BLaER1 treated with 17β-estradiol and CSF1 and Interleukin-3, amounts not matched to agents 10 nM and 100 nM (cell line): ENCODE measurements around the gene GNPTAB.
A peak's percentile ranks its signal among the peaks of the same experiment; 100 is the strongest.

Experiments
- H3K27ac ChIP-seq, 11 experiments: shearing (Covaris generic); formaldehyde crosslinking; 2 replicates each; pipeline ENCODE4 v1.8.1; 2022
- H3K27me3 ChIP-seq, 11 experiments: shearing (Covaris generic); formaldehyde crosslinking; 2 replicates each; pipeline ENCODE4 v1.8.1; 2022
- H3K36me3 ChIP-seq, 11 experiments: shearing (Covaris generic); formaldehyde crosslinking; 2 replicates each; pipeline ENCODE4 v1.8.1; 2022
- H3K4me1 ChIP-seq, 10 experiments: shearing (Covaris generic); formaldehyde crosslinking; 2 replicates each; pipeline ENCODE4 v1.8.1; 2022
- H3K4me2 ChIP-seq, 11 experiments: shearing (Covaris generic); formaldehyde crosslinking; 2 replicates each; pipeline ENCODE4 v1.8.1; 2022
- H3K4me3 ChIP-seq, 10 experiments: shearing (Covaris generic); formaldehyde crosslinking; 2 replicates each; pipeline ENCODE4 v1.8.1; 2022
- H3K9ac ChIP-seq, 11 experiments: shearing (Covaris generic); formaldehyde crosslinking; 2 replicates each; pipeline ENCODE4 v1.8.1; 2022
- H3K9me3 ChIP-seq, 11 experiments: shearing (Covaris generic); formaldehyde crosslinking; replicated peaks in 1 of 11; 2 replicates each; pipeline ENCODE4 v1.8.1; 2022
- H4K20me1 ChIP-seq, 11 experiments: shearing (Covaris generic); formaldehyde crosslinking; 2 replicates each; pipeline ENCODE4 v1.8.1; 2022
- Cebpa-rat ChIP-seq, 11 experiments: shearing (Covaris generic); IDR thresholded peaks; 2 replicates each; pipeline ENCODE4 v1.8.1; 2022

GNPTAB gene

DNA sequence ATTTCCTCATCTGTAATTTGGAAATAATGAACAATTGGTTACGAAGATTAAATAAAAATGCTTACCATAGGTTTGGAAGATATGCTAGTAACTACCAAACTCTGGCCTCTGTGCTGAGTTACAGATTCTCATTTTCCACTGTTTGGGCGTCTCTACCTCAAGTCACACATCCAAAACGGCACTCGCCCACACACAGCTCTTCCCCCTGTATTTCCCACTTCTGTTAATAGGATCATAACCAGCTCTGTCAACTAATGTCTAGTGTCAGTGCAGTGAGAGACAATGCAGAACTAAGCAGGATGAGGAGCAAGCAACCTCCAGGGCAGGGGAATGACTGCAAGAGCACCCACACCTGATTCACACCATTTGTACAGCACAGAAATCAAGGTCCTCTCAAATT is 80.6 kb downstream of the GNPTAB start:
- Histone ChIP-seq H3K27me3 (no peaks in the 10 kb centered on the region), H4K20me1 (0 out of 22 replicates have a peak, but pooled peaks cover 0 to 5% (median 0%) of the 10 kb centered on the region in 11 experiments), H3K9me3 (no peaks in the 10 kb centered on the region), H3K4me1 (peaks cover 5 to 50% (median 9%) of the 10 kb centered on the region in 10 experiments; a peak in 17 of 20 replicates), H3K9ac (no peak overlapping the region), H3K4me3 (no peak overlapping the region), H3K4me2 (peak overlapping the region in 1 of 11 experiments; percentile 22; a peak in 1 of 22 replicates), H3K36me3 (peaks cover 45 to 100% (median 88%) of the 10 kb centered on the region in 11 experiments), H3K27ac (peak overlapping the region in 1 of 11 experiments; percentile 7; a peak in 1 of 22 replicates)
- TF ChIP-seq Cebpa-rat (IDR thresholded peaks at IDR 0.05) = no peak

DNA sequence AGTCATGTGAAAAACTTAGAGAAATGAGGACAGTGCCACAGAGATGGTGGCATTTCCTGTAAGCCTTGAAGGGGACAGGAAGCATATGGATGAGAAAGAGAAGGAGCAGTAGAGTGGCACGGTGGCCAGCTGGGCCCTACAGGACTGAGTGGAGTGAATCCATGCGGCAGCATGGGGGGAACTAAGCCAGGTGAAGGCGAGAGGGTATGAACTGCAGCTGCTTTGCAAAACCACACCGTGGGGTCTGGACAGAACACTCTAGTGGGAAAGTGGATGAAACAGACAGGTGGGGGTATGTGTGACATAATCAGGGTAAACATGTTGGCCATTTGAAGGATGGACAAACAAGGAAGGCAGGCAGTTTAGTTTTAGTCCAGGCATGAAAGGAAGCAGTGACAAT is 81.1 kb downstream of the GNPTAB start:
- Histone ChIP-seq H3K4me3 (no peak overlapping the region), H3K4me2 (peak overlapping the region in 8 of 11 experiments; percentile 10 to 42 (median 15); a peak in 7 of 22 replicates), H3K27ac (peak overlapping the region in 1 of 11 experiments; percentile 7; a peak in 1 of 22 replicates), H3K9ac (no peak overlapping the region), H3K4me1 (peaks cover 6 to 45% (median 11%) of the 10 kb centered on the region in 10 experiments; a peak in 17 of 20 replicates), H4K20me1 (0 out of 22 replicates have a peak, but pooled peaks cover 0 to 5% (median 0%) of the 10 kb centered on the region in 11 experiments), H3K9me3 (no peaks in the 10 kb centered on the region), H3K27me3 (no peaks in the 10 kb centered on the region), H3K36me3 (peaks cover 48 to 100% (median 89%) of the 10 kb centered on the region in 11 experiments)
- TF ChIP-seq Cebpa-rat (IDR thresholded peaks at IDR 0.05) = no peak

DNA sequence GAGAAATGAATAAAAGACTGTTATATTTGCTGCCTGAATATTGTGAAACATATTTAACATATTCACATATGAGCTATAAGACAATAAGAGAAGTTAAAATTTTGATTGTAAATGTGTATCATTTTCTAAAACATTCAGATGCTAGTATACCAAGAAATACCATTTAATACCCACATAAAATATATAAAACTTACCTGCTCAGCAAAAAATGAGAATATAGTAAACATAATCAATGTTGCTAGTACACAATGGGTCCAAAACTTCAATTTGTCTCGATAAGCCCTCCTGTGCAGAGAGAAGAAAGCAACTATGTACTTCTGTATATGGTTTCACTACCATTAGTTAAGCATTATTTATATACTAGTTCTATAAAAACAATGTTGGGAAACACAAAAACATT is 81.9 kb downstream of the GNPTAB start:
- no peak overlapping the region for H3K4me3 ChIP-seq
- no peak overlapping the region for H3K27ac ChIP-seq
- H3K27me3 ChIP-seq = no peaks in the 10 kb centered on the region
- no peak overlapping the region for H3K9ac ChIP-seq
- no peaks in the 10 kb centered on the region for H3K9me3 ChIP-seq
- H3K4me1 ChIP-seq = peaks cover 13 to 45% (median 18%) of the 10 kb centered on the region in 10 experiments
- H4K20me1 ChIP-seq = 0 out of 22 replicates have a peak, but pooled peaks cover 0 to 5% (median 0%) of the 10 kb centered on the region in 11 experiments
- H3K36me3 ChIP-seq = peaks cover 50 to 99% (median 94%) of the 10 kb centered on the region in 11 experiments
- no peak for TF ChIP-seq Cebpa-rat (IDR thresholded peaks at IDR 0.05)
- H3K4me2 ChIP-seq = no peak overlapping the region

DNA sequence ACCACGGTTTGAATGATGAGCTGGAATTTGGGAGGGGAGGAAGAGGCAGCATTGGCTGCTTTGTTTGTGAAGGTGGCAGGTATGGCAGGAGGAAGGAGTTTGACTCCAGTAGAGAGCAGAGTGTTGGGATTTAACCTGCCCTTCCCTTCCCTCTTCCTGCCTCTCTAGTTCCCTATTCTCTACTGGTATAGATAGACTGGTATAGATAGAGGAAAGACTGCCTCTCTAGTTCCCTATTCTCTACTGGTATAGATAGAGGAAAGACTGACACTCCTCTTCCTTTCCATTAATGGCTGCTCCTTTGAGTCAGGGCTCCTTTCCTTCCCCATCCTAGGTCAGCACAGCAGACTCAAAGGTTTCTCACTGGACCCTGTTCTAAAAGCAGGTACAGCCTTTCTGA is 83.1 kb downstream of the GNPTAB start:
- H3K27me3 ChIP-seq = no peaks in the 10 kb centered on the region
- H4K20me1 ChIP-seq = 0 out of 22 replicates have a peak, but pooled peaks cover 0 to 5% (median 0%) of the 10 kb centered on the region in 11 experiments
- H3K27ac ChIP-seq = no peak overlapping the region
- peak overlapping the region in 4 of 11 experiments; percentile 0 to 61 (median 31); a peak in 8 of 22 replicates for H3K4me2 ChIP-seq
- no peak overlapping the region for H3K9ac ChIP-seq
- no peaks in the 10 kb centered on the region for H3K9me3 ChIP-seq
- no peak for TF ChIP-seq Cebpa-rat (IDR thresholded peaks at IDR 0.05)
- peaks cover 43 to 99% (median 86%) of the 10 kb centered on the region in 11 experiments for H3K36me3 ChIP-seq
- peaks cover 25 to 47% (median 30%) of the 10 kb centered on the region in 10 experiments for H3K4me1 ChIP-seq
- H3K4me3 ChIP-seq = no peak overlapping the region

DNA sequence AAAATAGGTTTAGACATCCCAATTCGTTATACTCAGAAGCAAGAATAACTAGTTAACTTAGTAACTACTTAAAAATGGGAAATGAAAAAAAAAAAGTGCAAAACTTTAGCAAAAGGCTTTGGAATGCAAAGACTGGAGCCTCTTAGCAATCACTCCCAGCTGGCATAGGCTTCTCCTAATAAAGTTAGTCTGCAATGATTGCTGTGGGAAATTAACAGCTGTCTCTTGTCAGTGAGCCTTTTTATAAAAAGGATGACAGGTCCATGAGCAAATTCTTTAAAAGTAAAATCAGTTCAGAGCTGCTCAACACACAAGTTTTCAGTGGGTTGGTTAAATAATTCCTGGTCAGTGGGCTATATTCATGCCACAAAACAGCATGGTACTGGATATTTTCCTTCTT is 84.1 kb downstream of the GNPTAB start:
- Histone ChIP-seq H3K4me3 (no peak overlapping the region), H3K4me1 (peaks cover 31 to 47% (median 39%) of the 10 kb centered on the region in 10 experiments), H3K9ac (no peak overlapping the region), H3K36me3 (peaks cover 35 to 95% (median 76%) of the 10 kb centered on the region in 11 experiments), H3K27me3 (no peaks in the 10 kb centered on the region), H3K4me2 (no peak overlapping the region), H3K9me3 (no peaks in the 10 kb centered on the region), H4K20me1 (0 out of 22 replicates have a peak, but pooled peaks cover 0 to 5% (median 0%) of the 10 kb centered on the region in 11 experiments), H3K27ac (no peak overlapping the region)
- no peak for TF ChIP-seq Cebpa-rat (IDR thresholded peaks at IDR 0.05)

DNA sequence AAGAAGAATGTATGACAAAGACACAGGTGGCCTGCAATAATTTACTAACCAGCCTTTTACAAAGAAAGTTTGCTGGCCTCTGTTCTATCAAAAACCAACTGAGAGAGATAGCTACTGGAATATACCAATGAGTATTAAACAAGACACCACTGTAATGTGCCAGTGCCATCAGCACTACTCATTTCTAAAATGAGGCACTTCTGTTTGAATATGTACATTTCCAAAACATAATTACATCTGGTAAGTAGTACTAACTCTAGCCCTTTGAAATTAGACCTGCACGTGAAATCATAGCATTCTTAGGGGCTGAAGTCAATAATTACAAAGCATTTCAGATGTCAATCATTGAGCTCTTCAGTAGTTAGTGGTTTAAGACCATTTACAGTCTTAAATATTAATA is 84.6 kb downstream of the GNPTAB start:
- Histone ChIP-seq H3K36me3 (peaks cover 30 to 91% (median 75%) of the 10 kb centered on the region in 11 experiments), H3K9ac (no peak overlapping the region), H3K4me2 (no peak overlapping the region), H3K9me3 (no peaks in the 10 kb centered on the region), H3K4me1 (peaks cover 31 to 46% (median 39%) of the 10 kb centered on the region in 10 experiments), H4K20me1 (0 out of 22 replicates have a peak, but pooled peaks cover 0 to 4% (median 0%) of the 10 kb centered on the region in 11 experiments), H3K27ac (no peak overlapping the region), H3K4me3 (no peak overlapping the region), H3K27me3 (no peaks in the 10 kb centered on the region)
- no peak for TF ChIP-seq Cebpa-rat (IDR thresholded peaks at IDR 0.05)

DNA sequence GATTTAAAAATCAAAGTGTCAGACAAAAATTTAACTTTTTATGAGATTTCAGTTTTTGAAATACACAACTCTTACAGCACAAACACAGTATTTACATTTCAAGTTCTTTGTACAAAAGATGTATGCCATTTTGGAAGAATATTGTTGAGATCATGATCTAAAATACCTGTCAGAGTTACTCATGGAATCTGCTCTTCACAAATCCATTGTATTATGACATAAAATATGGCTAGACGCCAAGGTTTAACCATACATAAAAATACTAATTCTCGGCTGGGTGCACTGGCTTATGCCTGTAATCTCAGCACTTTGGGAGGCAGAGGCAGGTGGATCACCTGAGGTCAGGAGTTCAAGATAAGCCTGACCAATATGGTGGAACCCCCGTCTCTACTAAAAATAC is 85.3 kb downstream of the GNPTAB start:
- no peak overlapping the region for H3K27ac ChIP-seq

DNA sequence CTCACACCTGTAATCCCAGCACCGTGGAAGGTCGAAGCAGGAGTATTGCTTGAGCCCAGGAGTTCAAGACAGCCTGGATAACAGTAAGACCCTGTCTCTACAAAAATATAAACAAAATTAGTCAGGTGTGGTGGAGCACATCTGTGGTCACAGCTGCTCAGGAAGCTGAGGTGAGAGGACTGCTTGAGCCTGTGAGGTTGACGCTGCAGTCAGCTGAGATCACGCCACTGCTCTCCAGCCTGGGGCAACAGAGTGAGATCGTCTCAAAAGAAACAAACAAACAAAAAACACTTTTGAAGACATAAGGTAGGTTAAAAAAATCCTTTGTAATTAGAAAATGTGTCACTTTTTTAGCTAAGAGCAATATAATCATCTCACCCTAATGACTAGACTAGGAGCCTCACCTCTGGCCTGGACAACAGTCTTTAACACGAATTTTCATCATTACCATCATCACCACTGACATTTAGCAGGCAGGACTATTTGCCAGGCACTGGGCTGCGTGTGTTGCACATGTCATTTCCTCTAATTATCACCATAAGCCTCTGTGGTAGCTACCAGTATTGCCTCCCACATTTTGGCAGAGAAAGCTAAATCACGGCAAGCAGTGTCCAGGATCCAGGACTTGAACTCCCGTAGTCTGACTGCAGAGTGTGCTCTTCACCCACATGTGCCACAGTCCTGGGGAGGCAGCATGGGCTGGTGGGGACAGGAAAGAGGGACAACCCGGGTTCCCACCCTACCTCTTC is 86.9 kb downstream of the GNPTAB start:
- H3K4me3 ChIP-seq = peak overlapping the region in 1 of 10 experiments; percentile 16; a peak in 1 of 20 replicates
- H3K9me3 ChIP-seq = peaks cover 0 to 9% (median 6%) of the 10 kb centered on the region in 11 experiments; a peak in 14 of 22 replicates
- peaks cover 22 to 37% (median 31%) of the 10 kb centered on the region in 10 experiments for H3K4me1 ChIP-seq
- peak overlapping the region in 9 of 11 experiments; percentile 24 to 53 (median 39); a peak in 16 of 22 replicates for H3K9ac ChIP-seq
- 0 out of 22 replicates have a peak, but pooled peaks cover 0 to 4% (median 0%) of the 10 kb centered on the region in 11 experiments for H4K20me1 ChIP-seq
- H3K27ac ChIP-seq = peak overlapping the region in 10 of 11 experiments; percentile 10 to 76 (median 65); a peak in 18 of 22 replicates
- peak overlapping the region in 9 of 11 experiments; percentile 34 to 83 (median 73); a peak in 18 of 22 replicates for H3K4me2 ChIP-seq
- peaks cover 31 to 80% (median 61%) of the 10 kb centered on the region in 11 experiments for H3K36me3 ChIP-seq
- no peaks in the 10 kb centered on the region for H3K27me3 ChIP-seq
- no peak for TF ChIP-seq Cebpa-rat (IDR thresholded peaks at IDR 0.05)

More for the DNA sequence above, 85.3 kb downstream of the GNPTAB start:
- Histone ChIP-seq H3K9me3 (no peaks in the 10 kb centered on the region), H3K9ac (no peak overlapping the region), H3K27me3 (no peaks in the 10 kb centered on the region), H3K4me1 (peaks cover 31 to 43% (median 38%) of the 10 kb centered on the region in 10 experiments), H4K20me1 (0 out of 22 replicates have a peak, but pooled peaks cover 0 to 4% (median 0%) of the 10 kb centered on the region in 11 experiments), H3K4me3 (no peak overlapping the region), H3K4me2 (no peak overlapping the region), H3K36me3 (peaks cover 25 to 87% (median 71%) of the 10 kb centered on the region in 11 experiments)
- TF ChIP-seq Cebpa-rat (IDR thresholded peaks at IDR 0.05) = no peak
